Thoracic aorta (tissue), 2 donors: Measurements from ENCODE around the gene VASH2. TPM values are rescaled to one million over a fixed set of nuclear protein-coding genes. Genes with fewer than 3 reads are reported as not detected.

Experiments
- ATAC-seq: fragments of 150-250 bp; one replicate; pipeline ENCODE4 v1.8.0; 2017; ENCODE audit warnings: low read depth; ENCODE audit not compliant: insufficient number of reproducible peaks, low FRiP score
- DNase-seq: peaks from one replicate; pipeline ENCODE4 v3.0.0-alpha.2; 2020; ENCODE audit warnings: low spot score
- H3K27ac ChIP-seq, 2 donors: fragments of 200-600 bp; sonication (generic); 1 replicate in 1 of 2; 2 replicates in 1 of 2; pipeline ENCODE4 v1.5.1; 2016; ENCODE audit warnings: mild to moderate bottlenecking in 2 of 2, moderate library complexity in 2 of 2
- H3K27me3 ChIP-seq: fragments of 200-600 bp; sonication (generic); replicated peaks from 2 replicates; pipeline ENCODE4 v1.6.0; 2016; ENCODE audit warnings: mild to moderate bottlenecking; ENCODE audit not compliant: insufficient read depth
- H3K36me3 ChIP-seq: fragments of 200-600 bp; sonication (generic); one replicate; pipeline ENCODE4 v1.5.1; 2016
- H3K4me1 ChIP-seq, 2 donors: fragments of 200-600 bp; sonication (generic); 1 replicate in 1 of 2; 2 replicates in 1 of 2; pipeline versions ENCODE4 v1.5.1 to v1.6.0; 2016; ENCODE audit warnings: low read depth in 2 of 2, mild to moderate bottlenecking in 1 of 2; ENCODE audit not compliant: control insufficient read depth in 1 of 2
- H3K4me3 ChIP-seq: fragments of 200-600 bp; sonication (generic); 2 replicates; pipeline ENCODE4 v1.5.1; 2016; ENCODE audit warnings: mild to moderate bottlenecking
- H3K9me3 ChIP-seq: fragments of 200-600 bp; sonication (generic); 2 replicates; pipeline ENCODE4 v1.5.1; 2016
- CTCF ChIP-seq: fragments of 200-600 bp; sonication (generic); IDR thresholded peaks from one replicate; pipeline ENCODE4 v1.5.1; 2019; ENCODE audit warnings: antibody characterized with exemption
- total RNA-seq, 2 donors: library from RNA; depleted of rRNA; stranded (reverse); fragments of >200 nt; gene quantifications; one replicate each; pipeline versions ENCODE4 v1.1.0 to v1.2.3, GENCODE V29; 2016

Gene VASH2
- total RNA-seq, 2 donors from 2014 or later, result 0.14 to 0.42 TPM

- TF ChIP-seq CTCF, result no peak
- Histone ChIP-seq H3K27ac (no peak overlapping the region), H3K27me3 (no peaks in the 10 kb centered on the region), H3K36me3 (no peaks in the 10 kb centered on the region), H3K4me1 (peaks cover 0 to 22% of the 10 kb centered on the region in 2 donors), H3K9me3 (no peaks in the 10 kb centered on the region), H3K4me3 (no peak overlapping the region)
- DNase-seq (no peak), ATAC-seq (no peak)
These were observed 30.7 kb downstream of the VASH2 start for GRCh38 chr1:212981025-212981495.

GRCh38 chr1:212981571-212982328, 31.4 kb downstream of the VASH2 start:
- Histone ChIP-seq H3K4me1 (peaks cover 0 to 22% of the 10 kb centered on the region in 2 donors), H3K36me3 (no peaks in the 10 kb centered on the region), H3K27me3 (no peaks in the 10 kb centered on the region), H3K27ac (peak overlapping the region in 1 of 2 donors; percentile 2), H3K4me3 (no peak overlapping the region), H3K9me3 (no peaks in the 10 kb centered on the region)
- no peak for DNase-seq
- no peak for ATAC-seq
- TF ChIP-seq CTCF, result no peak

- no peak for TF ChIP-seq CTCF
- Histone ChIP-seq H3K36me3 (no peaks in the 10 kb centered on the region), H3K4me1 (peaks cover 0 to 22% of the 10 kb centered on the region in 2 donors), H3K27ac (no peak overlapping the region), H3K27me3 (no peaks in the 10 kb centered on the region), H3K4me3 (no peak overlapping the region), H3K9me3 (no peaks in the 10 kb centered on the region)
- ATAC-seq (no peak), DNase-seq (no peak)
These were observed 32.2 kb downstream of the VASH2 start for GRCh38 chr1:212982430-212983152.

GRCh38 chr1:212983482-212983881, 33.1 kb downstream of the VASH2 start:
- Histone ChIP-seq H3K27ac (no peak overlapping the region), H3K4me1 (peaks cover 0 to 22% of the 10 kb centered on the region in 2 donors), H3K27me3 (no peaks in the 10 kb centered on the region), H3K9me3 (no peaks in the 10 kb centered on the region), H3K4me3 (no peak overlapping the region), H3K36me3 (no peaks in the 10 kb centered on the region)
- ATAC-seq (no peak), DNase-seq (no peak)
- TF ChIP-seq CTCF, result no peak

- TF ChIP-seq CTCF, result no peak
- no peaks in the 10 kb centered on the region for H3K9me3 ChIP-seq
- no peak overlapping the region for H3K4me3 ChIP-seq
- peaks cover 3% of the 10 kb centered on the region for H3K36me3 ChIP-seq
- H3K4me1 ChIP-seq, result peaks cover 0 to 22% of the 10 kb centered on the region in 2 donors
- DNase-seq, result no peak
- H3K27ac ChIP-seq, result no peak overlapping the region
- ATAC-seq, result no peak
- H3K27me3 ChIP-seq, result no peaks in the 10 kb centered on the region
These were observed 34.4 kb downstream of the VASH2 start for GRCh38 chr1:212984522-212985291.
